ENCODE measurements around the gene MICAL2. TPM values are rescaled to one million over a fixed set of nuclear protein-coding genes. Genes with fewer than 3 reads are reported as not detected.

Gene MICAL2
- total and polyA plus RNA-seq, 2 of the 8 experiments (the other 6 are each of a cell fraction or from before 2014, with no cell fraction given): 1.3 to 4.1 TPM

GRCh38 chr11:12142176-12142575 lies 31.8 kb downstream of the MICAL2 start (continued):
- TF ChIP-seq CHD7 (IDR thresholded peaks at IDR 0.05; ENCODE audit: insufficient replicate concordance, low read length) (no peak), RFX5 (IDR thresholded peaks at IDR 0.05; ENCODE audit: borderline replicate concordance, low read depth, low read length) (no peak), CHD2 (IDR thresholded peaks at IDR 0.05; ENCODE audit: low read length) (no peak), CBX5 (IDR thresholded peaks at IDR 0.05; ENCODE audit: low read depth, low read length) (no peak)

Data from H1 (cell line).